Head of caudate nucleus (tissue), 42 donors: ENCODE results near the gene PDE3A.
"Not testable (repeated sequence)": the region's sequence is repeated elsewhere in the genome, so short reads cannot be mapped to it uniquely, and the experiment has no call there.

Experiments used
- DNase-seq, 42 donors: peaks; one replicate each; pipeline versions ENCODE4 v3.0.0 to v3.0.0-alpha.2; 2020 to 2021; ENCODE audit warnings: mixed read lengths in 7 of 42
- intact Hi-C: fragments of 100-400 bp; cut with DNase I; formaldehyde crosslinking; loops from one replicate; pipeline ENCODE4 v1.15.0; 2022

The PDE3A gene

DNA sequence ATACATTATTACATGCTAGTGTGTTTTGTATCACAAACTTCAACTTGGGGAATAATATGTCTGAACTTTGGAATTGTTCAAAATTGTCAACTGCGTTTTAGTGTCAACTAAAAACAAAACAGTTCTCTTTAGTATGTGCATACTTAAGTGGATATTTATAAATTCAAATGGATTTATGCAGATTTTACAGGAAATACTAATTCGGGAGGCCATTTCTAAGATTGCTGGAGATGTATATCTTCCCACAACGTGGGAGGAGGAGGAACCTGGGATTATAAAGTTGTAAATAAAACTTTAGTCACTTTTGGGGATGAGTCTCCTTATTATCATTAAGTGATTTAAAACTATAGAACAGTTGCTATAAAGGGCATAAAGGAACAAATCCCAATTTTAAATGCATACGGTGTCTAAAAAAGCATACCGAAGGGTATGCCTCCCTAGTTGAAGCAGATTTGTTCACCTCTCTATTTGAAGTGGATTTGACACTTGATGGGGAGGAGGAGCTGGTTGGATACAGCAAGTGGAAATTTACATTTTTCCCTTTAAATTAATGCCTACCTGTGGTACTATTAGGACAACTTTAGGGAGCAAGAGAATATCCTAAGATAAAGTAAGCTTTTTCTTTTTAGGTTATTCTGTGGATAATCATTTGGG, 2.7 kb downstream of the PDE3A start:
- intact Hi-C loops, result no loop called here
- DNase-seq, result no peak

DNA sequence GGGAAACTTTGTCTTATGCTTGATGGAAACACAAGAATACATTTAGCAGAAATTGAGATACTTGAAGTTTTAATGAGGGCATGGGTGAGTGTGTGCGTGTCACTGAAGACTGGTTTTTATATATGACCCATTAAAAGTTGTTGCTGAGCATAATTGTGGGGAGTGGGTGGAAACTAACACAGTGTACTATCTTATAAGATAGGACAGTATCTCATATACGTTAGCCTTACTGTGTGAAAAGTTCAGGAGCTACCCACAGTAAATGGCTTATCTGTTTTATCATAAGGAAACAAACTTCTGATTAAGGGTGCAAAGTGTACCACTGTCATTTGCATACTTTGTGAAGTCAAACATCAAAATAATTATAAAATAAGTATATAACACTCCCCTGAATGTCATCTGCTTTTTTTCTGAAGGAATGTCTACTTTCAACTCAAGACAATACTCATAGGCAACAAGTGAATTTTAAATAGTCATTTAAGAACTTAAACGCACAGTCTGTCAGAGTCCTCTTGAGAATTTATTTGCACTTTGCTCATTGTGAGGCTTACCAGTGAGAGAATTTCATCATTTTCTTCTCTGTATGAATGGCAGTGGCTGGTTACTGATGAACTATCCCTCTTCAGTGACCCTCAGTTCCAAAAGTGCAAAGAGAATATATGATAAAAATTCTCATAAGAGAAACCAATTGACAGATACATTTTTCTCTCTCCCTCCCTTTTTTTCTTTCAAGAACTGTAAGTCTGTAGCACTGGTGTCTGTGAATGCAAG, 4.2 kb downstream of the PDE3A start:
- intact Hi-C loops, result no loop called here
- DNase-seq, result no peak

DNA sequence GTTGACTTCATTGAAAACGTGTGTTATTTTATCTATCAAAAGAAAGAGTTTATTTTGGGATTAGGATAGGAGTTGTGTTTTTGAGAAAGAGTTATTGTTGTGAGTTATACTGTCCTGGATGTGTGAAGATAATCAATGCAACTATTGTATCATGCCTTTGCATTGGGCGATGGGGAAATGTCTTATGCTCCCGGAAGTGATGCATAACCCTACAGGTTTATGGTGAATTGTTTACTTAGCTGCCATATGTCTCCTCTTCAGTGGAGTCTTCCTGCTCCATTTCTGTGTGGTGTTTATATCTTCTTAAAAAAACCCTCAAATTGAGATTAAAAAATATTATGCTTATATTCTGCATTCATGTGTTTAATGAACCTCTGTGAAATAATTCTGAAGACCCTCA, 6.5 kb downstream of the PDE3A start:
- intact Hi-C loops, result no loop called here
- DNase-seq, result no peak

DNA sequence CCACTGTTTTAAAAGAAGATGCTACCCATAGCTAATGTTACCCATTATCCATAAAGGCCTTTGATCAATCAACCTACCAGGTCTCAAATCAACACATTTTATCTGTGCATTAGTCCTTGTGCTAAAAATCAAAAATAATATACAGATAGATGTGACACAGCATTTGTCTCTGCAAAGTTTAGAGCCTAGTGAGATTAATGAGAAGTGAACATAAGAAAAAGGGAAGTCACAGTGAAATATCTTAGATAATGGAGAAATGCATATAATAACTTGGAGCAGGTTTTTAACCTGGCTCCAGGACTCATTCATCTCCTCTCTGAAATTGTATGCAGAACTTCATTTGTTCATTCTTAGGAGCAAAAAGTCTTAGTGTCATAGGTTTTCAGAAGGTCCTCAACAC, 7.2 kb downstream of the PDE3A start:
- no peak for DNase-seq
- intact Hi-C loops, result no loop called here

DNA sequence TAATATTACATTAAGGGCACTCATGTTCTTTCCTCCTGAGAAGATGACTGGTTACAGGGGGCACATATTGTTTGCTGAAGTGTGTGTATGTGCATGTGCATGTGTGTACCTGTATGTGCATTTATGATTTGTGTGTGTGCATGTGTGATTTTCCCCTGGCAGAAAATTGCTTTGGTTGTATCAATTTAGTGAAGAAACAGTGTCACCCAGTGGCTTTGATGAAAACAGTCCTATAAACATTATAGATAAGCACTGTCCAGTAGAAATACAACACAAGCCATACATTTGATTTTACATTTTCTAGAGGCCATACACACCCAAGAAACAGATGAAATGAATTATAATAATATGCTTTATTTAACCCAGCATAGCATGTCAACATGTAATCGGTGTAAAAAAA, 8.6 kb downstream of the PDE3A start:
- no peak for DNase-seq
- intact Hi-C loops, result no loop called here

DNA sequence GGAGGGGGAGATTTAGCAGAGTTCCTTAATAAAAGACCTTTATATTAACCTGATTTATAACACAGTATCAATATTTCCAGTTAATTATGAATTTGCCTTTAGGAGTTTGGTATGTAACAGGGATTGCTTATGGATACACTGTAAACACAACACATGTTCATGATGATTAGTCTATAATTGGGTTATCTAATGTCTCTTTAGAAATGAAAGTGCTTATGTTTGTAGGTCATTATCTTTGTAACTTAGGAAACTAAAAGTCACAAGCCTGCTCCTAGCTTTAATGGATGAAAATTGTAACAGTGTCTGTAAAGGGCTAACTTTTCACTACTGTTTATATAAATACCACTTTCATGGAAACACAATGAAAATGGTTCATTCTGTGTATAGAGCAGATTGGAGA, 9.4 kb downstream of the PDE3A start:
- intact Hi-C loops, result no loop called here
- no peak for DNase-seq

DNA sequence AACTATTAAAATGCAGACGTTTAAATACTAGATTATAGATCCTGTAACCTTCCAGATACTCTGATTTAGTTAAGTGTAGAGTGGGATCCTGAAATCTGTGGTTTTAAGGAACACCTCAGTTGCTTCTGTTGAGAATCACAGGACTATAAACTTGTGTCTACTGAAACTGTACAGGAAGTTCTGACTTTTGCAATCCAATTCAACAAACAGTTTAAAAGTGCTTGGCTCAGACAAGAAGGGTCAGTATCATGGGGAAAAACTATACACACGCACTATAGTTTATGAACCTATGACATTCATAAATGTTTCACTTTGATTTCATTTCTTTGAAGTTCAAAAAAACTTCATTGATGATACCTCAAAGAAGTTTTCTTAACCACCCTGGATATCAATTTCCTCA, 13.8 kb downstream of the PDE3A start:
- intact Hi-C loops, result no loop called here
- no peak for DNase-seq

DNA sequence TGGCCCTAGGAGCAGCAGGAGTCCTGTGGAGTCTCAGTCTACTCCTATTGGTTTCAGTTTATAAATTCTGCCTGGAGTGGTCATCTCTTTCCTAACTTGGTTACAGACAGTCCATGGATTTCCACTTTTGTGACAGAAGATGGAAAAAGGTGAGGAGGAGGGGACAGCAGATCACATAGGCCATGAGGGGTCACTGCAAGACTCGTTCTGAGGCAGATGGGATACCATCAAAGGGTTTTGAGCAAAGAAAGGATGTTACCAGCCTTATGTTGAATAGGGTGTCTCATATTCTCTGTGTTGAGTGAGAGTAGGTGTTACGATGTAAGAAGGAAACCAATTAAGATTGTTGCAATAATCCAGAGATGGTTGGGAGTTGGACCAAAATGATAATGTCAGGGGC, 15.3 kb downstream of the PDE3A start:
- no peak for DNase-seq
- intact Hi-C loops, result no loop called here

DNA sequence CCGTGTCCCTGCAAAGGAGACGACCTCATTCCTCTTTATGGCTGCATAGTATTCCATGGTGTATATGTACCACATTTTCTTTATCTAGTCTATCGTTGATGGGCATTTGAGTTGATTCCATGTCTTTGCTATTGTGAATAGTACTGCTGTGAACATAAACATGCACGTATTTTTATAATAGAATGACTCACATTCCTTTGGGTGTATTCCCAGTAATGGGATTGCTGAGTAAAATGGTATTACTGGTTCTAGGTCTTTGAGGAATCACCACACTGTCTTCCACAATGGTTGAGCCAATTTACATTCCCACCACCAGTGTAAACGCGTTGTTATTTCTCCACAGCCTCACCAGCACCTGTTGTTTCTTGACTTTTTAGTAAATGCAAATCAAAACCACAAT, 16.5 kb downstream of the PDE3A start:
- intact Hi-C loops, result not testable (repeated sequence)

DNA sequence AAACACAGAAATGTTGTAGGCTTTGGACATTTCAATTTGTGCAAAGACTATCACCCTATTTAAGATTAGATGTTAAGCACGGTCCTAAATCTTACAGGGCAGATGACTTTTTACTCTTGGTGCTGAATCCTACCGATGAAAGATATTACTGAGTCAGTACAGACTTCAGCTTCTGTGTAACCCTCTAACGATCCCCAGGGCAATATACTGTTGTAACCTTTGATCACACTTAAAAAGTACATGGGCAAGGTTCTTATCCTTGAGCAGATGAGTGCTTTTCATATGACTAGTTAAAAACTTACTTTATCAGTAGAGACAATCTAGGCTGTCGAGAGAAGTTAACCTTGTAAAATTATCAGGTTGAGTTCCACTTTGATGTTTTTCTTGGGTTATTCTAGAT, 22.5 kb downstream of the PDE3A start:
- intact Hi-C loops, result no loop called here
- DNase-seq, result no peak

More for the DNA sequence above, 16.5 kb downstream of the PDE3A start:
- DNase-seq, result not testable (repeated sequence)

DNA sequence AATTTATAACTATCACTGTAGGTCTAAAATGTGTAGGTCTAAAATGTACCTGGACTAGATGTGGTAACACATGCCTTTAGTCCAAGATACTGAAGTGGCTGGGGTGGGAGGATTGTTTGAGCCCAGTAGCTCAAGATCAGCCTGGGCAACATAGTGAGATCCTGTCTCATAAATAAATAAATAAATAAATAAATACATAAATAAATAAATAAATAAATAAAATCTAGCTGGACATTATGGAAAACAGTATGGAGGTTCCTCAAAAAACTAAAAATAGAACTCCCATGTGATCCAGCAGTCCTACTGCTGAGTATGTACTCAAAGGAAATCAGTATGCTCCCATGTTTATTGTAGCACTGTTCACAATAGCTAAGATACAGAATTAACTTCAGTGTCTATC, 24.0 kb downstream of the PDE3A start:
- intact Hi-C loops, result no loop called here

DNA sequence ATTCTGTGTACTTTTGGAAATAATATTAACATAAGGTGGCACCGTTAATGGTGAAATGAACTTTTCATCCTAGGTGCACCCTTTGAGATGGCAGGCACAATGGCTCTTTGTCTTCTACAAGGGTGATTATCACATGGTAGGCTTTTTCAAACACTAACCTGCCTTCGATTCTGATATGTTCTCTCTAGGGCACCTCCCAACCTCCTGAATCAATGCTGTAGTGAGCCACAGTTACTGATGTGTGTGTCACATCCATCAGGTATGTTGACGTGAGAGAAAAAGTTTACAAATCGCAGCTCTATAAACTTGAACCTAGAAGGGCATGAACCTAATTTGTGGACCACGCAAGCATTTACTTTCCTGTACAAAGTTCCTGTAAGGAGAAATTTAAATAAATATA, 25.4 kb downstream of the PDE3A start:
- intact Hi-C loops, result no loop called here
- DNase-seq, result no peak

More for the DNA sequence above, 24.0 kb downstream of the PDE3A start:
- DNase-seq, result no peak

DNA sequence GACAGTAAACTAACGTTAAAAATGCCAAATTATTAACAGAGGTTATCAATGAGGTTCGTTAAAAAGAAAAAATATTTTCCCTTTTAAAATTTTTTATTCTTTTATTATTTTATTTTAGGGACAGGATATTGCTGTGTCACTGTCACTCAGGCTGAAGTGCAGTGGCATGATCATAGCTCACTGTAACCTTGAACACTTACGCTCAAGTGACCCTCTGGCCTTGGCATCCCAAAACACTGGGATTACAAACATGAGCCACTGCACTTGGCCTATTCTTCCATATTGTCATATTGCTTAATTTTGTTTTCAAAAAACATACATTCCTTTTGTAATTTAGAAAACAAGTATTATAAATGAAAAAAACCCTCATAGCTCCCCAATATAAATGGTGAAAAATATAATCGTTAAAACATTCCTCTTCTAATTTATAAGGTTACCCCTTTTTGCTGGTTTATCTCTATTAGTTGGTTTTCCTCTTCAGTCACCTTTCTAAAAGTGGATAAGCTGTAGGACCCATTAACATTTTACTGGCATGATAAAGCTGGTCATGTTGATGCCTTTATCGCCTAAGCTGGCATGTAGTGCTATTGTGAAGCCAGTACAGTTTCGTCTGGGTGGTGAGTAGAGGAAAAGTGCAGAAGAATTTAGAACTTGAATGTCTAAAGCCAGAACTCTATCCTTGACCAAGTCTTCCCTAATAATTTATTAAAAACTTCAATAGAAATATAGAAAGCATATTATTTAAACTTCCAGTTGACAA, 27.6 kb downstream of the PDE3A start:
- intact Hi-C loops, result no loop called here
- DNase-seq, result no peak

DNA sequence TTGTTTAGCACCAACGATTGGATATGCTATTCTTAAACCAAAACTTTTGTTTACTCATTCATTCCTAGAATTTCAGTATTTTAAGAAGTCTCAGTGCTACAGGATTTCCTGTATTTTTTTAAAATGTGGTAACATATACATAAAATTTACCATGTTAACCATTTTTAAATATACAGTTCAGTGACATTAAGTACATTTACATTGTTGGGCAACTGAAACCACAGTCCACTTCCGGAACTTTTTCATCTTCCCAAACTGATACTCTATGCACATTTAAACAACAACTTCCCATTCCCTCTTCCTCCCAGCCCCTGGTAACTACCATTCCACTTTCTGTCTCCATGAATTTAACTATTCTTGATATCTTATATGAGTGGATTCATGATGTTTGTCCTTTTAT, 30.3 kb downstream of the PDE3A start:
- intact Hi-C loops, result no loop called here
- DNase-seq, result no peak

DNA sequence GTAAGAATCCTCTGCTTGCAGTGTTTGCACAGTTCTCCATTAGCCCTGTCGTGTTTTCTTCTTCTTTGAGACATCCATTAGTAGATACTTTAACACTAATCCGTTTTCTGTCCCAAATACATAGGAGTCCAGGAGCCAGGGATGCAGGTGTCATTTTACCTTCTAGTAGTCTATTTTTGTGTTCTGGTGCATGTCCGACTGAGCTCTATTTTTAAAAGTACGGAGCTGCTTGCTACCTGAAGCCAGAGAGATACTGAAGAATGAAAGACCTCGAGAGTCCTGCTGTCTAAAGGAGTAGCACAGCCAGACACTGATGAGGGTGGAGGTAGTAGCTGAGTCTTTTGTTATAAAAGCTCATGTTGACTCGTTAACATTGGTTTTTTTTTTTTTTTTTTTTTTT, 31.7 kb downstream of the PDE3A start:
- intact Hi-C loops, result no loop called here
- DNase-seq, result no peak

DNA sequence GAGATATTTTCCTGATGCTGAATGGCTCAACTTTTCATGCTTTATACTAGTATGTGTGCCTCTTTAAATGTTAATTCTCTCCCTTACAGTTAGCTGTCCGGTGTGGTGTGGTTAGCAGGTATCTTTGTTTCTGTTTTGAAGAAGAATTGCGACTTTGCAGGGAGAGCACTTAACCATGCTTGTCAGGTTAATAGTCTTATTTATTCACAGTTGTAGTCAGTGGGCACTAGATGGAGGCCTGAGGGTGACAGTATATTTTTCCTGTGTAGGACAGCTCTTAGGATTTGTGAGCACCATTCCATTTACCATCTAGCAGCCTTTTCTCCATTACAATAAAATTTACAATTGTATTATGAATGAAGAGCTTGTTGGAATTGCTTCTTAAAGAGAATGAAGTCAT, 34.9 kb downstream of the PDE3A start:
- DNase-seq, result no peak
- intact Hi-C loops, result no loop called here

DNA sequence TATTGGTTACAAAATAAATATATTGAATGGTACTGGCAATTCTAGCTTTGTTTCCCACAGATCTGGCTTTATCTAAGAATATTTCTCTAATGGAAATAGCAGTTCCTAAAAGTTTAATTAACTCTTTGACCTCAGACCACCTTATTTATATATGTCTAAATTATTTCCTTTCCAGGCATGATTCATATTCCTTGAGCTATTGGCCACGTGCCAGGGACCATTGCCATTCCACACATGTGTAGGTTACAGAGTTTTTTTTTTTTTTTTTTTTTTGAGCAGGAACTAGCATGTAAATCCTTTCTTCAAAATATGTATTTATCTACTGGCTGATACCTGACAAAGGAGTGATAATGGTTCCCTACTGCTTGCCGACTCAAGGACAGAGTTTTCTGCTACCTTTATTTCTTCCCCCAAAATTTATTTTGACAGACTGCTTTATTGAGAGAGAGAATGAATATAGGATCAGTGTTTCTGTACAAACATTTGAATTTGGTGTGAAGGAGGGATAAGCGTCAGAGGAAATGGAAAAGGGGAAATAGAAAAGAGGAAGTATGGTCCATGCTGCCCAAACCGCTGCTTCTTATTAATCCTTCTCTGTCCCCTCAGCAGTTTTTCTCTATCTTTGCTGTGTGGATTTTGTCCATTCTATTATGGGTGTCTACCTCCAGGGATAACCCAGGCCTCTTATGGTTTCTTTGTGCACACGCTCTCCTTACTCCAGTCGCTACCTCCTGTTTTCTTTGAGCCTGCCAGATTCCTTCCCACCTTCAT, 36.4 kb downstream of the PDE3A start:
- intact Hi-C loops, result no loop called here
- peak in 18 of 42 donors; percentile 3 to 61 (median 16) for DNase-seq

DNA sequence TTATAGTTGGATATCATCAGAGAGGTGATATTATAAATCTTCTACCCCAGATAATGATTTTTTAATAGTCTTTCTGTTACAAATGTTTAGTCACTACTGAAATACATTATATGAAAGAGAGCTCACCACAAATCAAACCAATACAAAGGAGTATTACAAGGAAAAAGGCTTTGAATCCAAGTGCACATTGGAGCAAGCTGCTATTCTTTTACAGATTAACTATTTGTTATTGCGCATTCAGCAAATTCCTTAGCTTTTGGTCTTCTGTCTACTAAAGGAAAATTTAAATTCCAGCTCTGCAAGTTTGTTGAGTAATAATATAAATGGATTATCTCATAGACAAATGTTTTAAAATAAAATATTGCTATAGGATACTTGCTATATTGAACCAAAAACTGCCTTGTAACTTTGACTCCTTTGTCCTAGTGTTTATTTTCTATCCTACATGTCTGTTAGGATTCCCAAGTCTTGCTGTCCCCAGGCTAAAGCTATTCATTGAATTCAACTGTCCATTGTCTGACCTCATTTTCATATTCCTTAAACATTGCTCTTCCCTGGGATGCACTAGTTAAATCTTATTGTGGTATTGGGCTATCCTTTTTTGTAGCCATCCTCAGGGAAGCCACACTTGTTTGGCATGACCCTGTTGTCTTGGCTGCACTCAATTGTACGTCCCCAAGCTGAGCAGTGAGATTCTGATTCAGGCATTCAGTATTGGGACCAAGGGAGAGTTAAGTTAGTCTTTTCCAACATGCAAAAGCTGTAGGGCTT, 41.5 kb downstream of the PDE3A start:
- intact Hi-C loops, result no loop called here
- DNase-seq, result no peak

DNA sequence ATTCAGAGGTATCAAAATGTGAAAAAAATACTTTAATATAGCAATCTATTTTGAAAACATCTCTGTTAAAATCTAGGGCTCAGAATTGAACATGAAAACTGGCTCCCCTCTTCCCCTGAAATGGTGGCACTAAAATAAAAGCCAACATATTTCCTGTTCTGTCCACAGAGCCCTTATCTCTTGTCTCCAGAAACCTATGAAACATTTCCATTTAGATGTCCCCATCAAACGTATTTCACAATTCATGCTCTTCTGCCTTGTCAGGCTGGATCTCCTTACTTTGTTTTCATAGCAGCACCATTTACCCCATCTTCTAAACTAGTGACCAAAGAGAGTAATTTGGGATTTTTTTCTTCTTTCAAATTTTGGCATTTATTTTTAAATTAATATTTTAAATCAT, 42.4 kb downstream of the PDE3A start:
- DNase-seq, result no peak
- intact Hi-C loops, result no loop called here
